ENCODE results near the gene BUD31.
"Not testable (repeated sequence)": the region's sequence is repeated elsewhere in the genome, so short reads cannot be mapped to it uniquely, and the experiment has no call there.

BUD31 gene

GRCh38 chr7:99380823-99381663, 27.7 kb upstream of the BUD31 start:
- DNase-seq: peak; percentile 96

GRCh38 chr7:99381664-99382075, 27.1 kb upstream of the BUD31 start:
- DNase-seq: no peak

- DNase-seq: no peak
Observed at GRCh38 chr7:99383203-99383602, 25.6 kb upstream of the BUD31 start.

GRCh38 chr7:99383791-99384370, 24.9 kb upstream of the BUD31 start:
- no peak for DNase-seq

GRCh38 chr7:99384523-99384922, 24.2 kb upstream of the BUD31 start:
- DNase-seq: no peak

- DNase-seq: no peak
Observed at GRCh38 chr7:99385564-99385963, 23.2 kb upstream of the BUD31 start.

- peak; percentile 52 for DNase-seq
Observed at GRCh38 chr7:99386584-99387238, 22.1 kb upstream of the BUD31 start.

- not testable (repeated sequence) for DNase-seq
Observed at GRCh38 chr7:99387239-99387635, 21.5 kb upstream of the BUD31 start.

GRCh38 chr7:99387912-99388311, 20.9 kb upstream of the BUD31 start:
- DNase-seq: no peak

- no peak for DNase-seq
Observed at GRCh38 chr7:99389772-99390171, 19.0 kb upstream of the BUD31 start.

- DNase-seq: no peak
Observed at GRCh38 chr7:99390941-99391602, 17.7 kb upstream of the BUD31 start.

- DNase-seq: no peak
Observed at GRCh38 chr7:99392046-99392445, 16.7 kb upstream of the BUD31 start.

- peak; percentile 85 for DNase-seq
Observed at GRCh38 chr7:99392659-99393354, 16.0 kb upstream of the BUD31 start.

- DNase-seq: no peak
Observed at GRCh38 chr7:99393355-99394187, 15.2 kb upstream of the BUD31 start.

- no peak for DNase-seq
Observed at GRCh38 chr7:99394188-99394502, 14.6 kb upstream of the BUD31 start.

GRCh38 chr7:99395616-99396327, 13.0 kb upstream of the BUD31 start:
- no peak for DNase-seq

- DNase-seq: no peak
Observed at GRCh38 chr7:99396418-99397296, 12.1 kb upstream of the BUD31 start.

- DNase-seq: no peak
Observed at GRCh38 chr7:99397297-99397983, 11.3 kb upstream of the BUD31 start.

GRCh38 chr7:99398891-99399445, 9.8 kb upstream of the BUD31 start:
- no peak for DNase-seq

All from CD4-positive, alpha-beta T cell treated with Interleukin-4 for 4 hours (primary cell).